K562 (cell line): ENCODE measurements around the gene LY6G6C.

Experiments used
- CTCF ChIP-seq, 3 experiments: IDR thresholded peaks in 2 of 3; conservative IDR thresholded peaks in 1 of 3; 2 replicates each; pipeline ENCODE4 v1.5.1; 2011 to 2012; ENCODE audit warnings: low read length in 3 of 3, mild to moderate bottlenecking in 3 of 3, control low read depth in 2 of 3, improper control_type of control experiment in 1 of 3, inconsistent platforms in 1 of 3, low read depth in 1 of 3, mixed read lengths in 1 of 3, moderate library complexity in 1 of 3; ENCODE audit not compliant: insufficient read depth in 2 of 3
- E2F4 ChIP-seq: sonication (generic); formaldehyde crosslinking; IDR thresholded peaks from 2 replicates; pipeline ENCODE4 v1.8.0; 2022; ENCODE audit warnings: mild to moderate bottlenecking, low read depth, missing genetic modification reagents
- FOXA1 ChIP-seq: fragments of 450-650 bp; IDR thresholded peaks from 2 replicates; pipeline ENCODE4 v1.6.1; 2016; ENCODE audit warnings: mild to moderate bottlenecking, borderline replicate concordance
- GTF3C2 ChIP-seq: IDR thresholded peaks from 3 replicates; pipeline ENCODE4 v1.6.1; 2011; ENCODE audit warnings: borderline replicate concordance, mild to moderate bottlenecking, moderate library complexity; ENCODE audit not compliant: insufficient read length; ENCODE audit errors: extremely low read depth
- IRF2 ChIP-seq: sonication (generic); formaldehyde crosslinking; IDR thresholded peaks from 2 replicates; pipeline ENCODE4 v1.8.1; 2022; ENCODE audit warnings: mild to moderate bottlenecking, missing genetic modification reagents
- NFATC3 ChIP-seq: fragments of 450-650 bp; IDR thresholded peaks from 2 replicates; pipeline ENCODE4 v1.6.1; 2017; ENCODE audit warnings: mild to moderate bottlenecking
- PHB2 ChIP-seq: fragments of 450-650 bp; IDR thresholded peaks from 2 replicates; pipeline ENCODE4 v1.6.1; 2017; ENCODE audit warnings: low read depth
- POLR2A ChIP-seq: fragments of 450-650 bp; conservative IDR thresholded peaks from 2 replicates; pipeline ENCODE4 v1.6.1; 2016
- SMARCA5 ChIP-seq: fragments of 450-650 bp; IDR thresholded peaks from 2 replicates; pipeline ENCODE4 v1.6.1; 2016
- TCF7 ChIP-seq: sonication (generic); IDR thresholded peaks from 2 replicates; pipeline ENCODE4 v1.6.1; 2016; ENCODE audit warnings: antibody characterized with exemption, borderline replicate concordance
- TCF7L2 ChIP-seq: fragments of 150-350 bp; IDR thresholded peaks from 2 replicates; pipeline ENCODE4 v1.6.1; 2016; ENCODE audit warnings: low read depth, mild to moderate bottlenecking, low read length, moderate library complexity
- ZEB2 ChIP-seq: fragments of 450-650 bp; IDR thresholded peaks from 2 replicates; pipeline ENCODE4 v1.6.1; 2016
- TF ChIP-seq, protein P1 (sequence below), 2 experiments: fragments of 450-650 bp; IDR thresholded peaks; 2 replicates each; pipeline ENCODE4 v1.6.1; 2016
- TF ChIP-seq, protein P2 (sequence below): sonication (generic); formaldehyde crosslinking; IDR thresholded peaks from 2 replicates; pipeline ENCODE4 v1.8.1; 2022; ENCODE audit warnings: missing genetic modification reagents

GRCh38 chr6:31713991-31714684 lies 7.4 kb downstream of the LY6G6C start:
- TF ChIP-seq CTCF (IDR thresholded peaks at IDR 0.05 in 2 of 3, conservative IDR thresholded peaks at IDR 0.05 in 1 of 3; ENCODE audit: insufficient read depth in 2 of 3, low read depth in 1 of 3, low read length in 3 of 3): no peak
- TF ChIP-seq ZEB2: no peak
- no peak for TF ChIP-seq TCF7L2
- no peak for TF ChIP-seq POLR2A
- no peak for TF ChIP-seq PHB2
- TF ChIP-seq, protein P1, sequence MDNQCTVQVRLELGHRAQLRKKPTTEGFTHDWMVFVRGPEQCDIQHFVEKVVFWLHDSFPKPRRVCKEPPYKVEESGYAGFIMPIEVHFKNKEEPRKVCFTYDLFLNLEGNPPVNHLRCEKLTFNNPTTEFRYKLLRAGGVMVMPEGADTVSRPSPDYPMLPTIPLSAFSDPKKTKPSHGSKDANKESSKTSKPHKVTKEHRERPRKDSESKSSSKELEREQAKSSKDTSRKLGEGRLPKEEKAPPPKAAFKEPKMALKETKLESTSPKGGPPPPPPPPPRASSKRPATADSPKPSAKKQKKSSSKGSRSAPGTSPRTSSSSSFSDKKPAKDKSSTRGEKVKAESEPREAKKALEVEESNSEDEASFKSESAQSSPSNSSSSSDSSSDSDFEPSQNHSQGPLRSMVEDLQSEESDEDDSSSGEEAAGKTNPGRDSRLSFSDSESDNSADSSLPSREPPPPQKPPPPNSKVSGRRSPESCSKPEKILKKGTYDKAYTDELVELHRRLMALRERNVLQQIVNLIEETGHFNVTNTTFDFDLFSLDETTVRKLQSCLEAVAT (IDR thresholded peaks at IDR 0.05): no peak
- no peak for TF ChIP-seq FOXA1
- TF ChIP-seq, protein P2, sequence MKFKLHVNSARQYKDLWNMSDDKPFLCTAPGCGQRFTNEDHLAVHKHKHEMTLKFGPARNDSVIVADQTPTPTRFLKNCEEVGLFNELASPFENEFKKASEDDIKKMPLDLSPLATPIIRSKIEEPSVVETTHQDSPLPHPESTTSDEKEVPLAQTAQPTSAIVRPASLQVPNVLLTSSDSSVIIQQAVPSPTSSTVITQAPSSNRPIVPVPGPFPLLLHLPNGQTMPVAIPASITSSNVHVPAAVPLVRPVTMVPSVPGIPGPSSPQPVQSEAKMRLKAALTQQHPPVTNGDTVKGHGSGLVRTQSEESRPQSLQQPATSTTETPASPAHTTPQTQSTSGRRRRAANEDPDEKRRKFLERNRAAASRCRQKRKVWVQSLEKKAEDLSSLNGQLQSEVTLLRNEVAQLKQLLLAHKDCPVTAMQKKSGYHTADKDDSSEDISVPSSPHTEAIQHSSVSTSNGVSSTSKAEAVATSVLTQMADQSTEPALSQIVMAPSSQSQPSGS (CRISPR knock-in tag): no peak
- TF ChIP-seq IRF2 (CRISPR knock-in tag): no peak
- no peak for TF ChIP-seq NFATC3
- no peak for TF ChIP-seq TCF7
- TF ChIP-seq GTF3C2: no peak
- TF ChIP-seq SMARCA5: no peak
- no peak for TF ChIP-seq E2F4
